GM10248 (cell line): ENCODE measurements around the gene GPHN.
A peak's percentile ranks its signal among the peaks of the same experiment; 100 is the strongest.

Experiments
- CTCF ChIA-PET: fragments of 300-600 bp; sonication (Branson Sonifier 250); formaldehyde crosslinking; extraction: SDS; loops from one replicate; lab custom pipeline; 2021; ENCODE audit warnings: antibody characterized with exemption; lab: Yijun Ruan, JAX
- POLR2A ChIA-PET: fragments of 350-650 bp; sonication (Branson Sonifier 250); formaldehyde crosslinking; extraction: SDS; loops from one replicate; lab custom pipeline; 2020; ENCODE audit warnings: antibody characterized with exemption; lab: Yijun Ruan, JAX
- DNase-seq: peaks from one replicate; pipeline ENCODE4 v3.0.0; 2012; ENCODE audit errors: extremely low spot score
- CTCF ChIP-seq: IDR thresholded peaks from 2 replicates; pipeline ENCODE4 v1.5.1; 2012; ENCODE audit warnings: mild to moderate bottlenecking, low read depth; ENCODE audit errors: extremely low read depth, missing control alignments, control extremely low read depth

Gene GPHN

DNA sequence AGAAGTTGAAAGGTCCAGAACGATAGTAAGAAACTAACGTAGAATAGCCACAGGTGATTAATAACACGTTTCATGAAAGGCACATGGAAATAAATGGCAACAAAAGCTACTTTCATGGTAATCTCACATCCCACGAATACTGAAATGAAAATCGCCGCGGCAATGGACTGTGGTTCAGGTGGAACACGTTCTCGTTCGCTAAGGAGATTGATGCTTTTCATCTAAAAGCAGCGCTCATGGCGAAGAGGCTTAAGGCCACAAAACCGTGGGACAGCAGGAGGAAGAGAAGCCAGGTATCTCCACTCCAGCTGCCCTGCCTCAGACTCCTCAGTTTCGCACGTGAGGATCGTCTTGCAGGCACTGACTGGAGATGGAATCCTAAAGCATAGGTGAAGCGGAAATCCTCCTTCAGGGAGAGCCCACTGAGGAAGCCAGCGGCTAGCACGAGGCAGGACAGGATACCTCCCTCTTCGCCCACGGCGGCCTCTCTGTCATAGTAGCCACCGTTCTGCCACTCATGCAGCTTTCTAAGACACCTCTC is 696 bp upstream of the GPHN start:
- POLR2A ChIA-PET: interaction anchor here (0.9 to 1.2 kb wide), 4 partner anchors 9 to 852 kb away, joined by 3 to 4 read pairs (median 4); partner anchors contain the start of gene ATP6V1D
- no peak for TF ChIP-seq CTCF
- DNase-seq: no peak

GRCh38 chr14:66508547-66508845 is 549 bp downstream of the GPHN start:
- no peak for DNase-seq
- CTCF ChIA-PET: interaction anchor here (1.5 to 3.2 kb wide), 3 partner anchors 10 to 851 kb away, joined by 4 to 22 read pairs (median 6); partner anchors contain the start of genes ATP6V1D and EIF2S1
- POLR2A ChIA-PET: interaction anchor here (0.6 to 1.2 kb wide), 4 partner anchors 10 to 851 kb away, joined by 3 to 5 read pairs (median 4); partner anchors contain the start of gene ATP6V1D
- TF ChIP-seq CTCF: no peak

More for the DNA sequence above, 696 bp upstream of the GPHN start:
- CTCF ChIA-PET: interaction anchor here (1.1 to 3.2 kb wide), 5 partner anchors 9 to 853 kb away, joined by 3 to 22 read pairs (median 6); partner anchors contain the start of genes ATP6V1D and EIF2S1

DNA sequence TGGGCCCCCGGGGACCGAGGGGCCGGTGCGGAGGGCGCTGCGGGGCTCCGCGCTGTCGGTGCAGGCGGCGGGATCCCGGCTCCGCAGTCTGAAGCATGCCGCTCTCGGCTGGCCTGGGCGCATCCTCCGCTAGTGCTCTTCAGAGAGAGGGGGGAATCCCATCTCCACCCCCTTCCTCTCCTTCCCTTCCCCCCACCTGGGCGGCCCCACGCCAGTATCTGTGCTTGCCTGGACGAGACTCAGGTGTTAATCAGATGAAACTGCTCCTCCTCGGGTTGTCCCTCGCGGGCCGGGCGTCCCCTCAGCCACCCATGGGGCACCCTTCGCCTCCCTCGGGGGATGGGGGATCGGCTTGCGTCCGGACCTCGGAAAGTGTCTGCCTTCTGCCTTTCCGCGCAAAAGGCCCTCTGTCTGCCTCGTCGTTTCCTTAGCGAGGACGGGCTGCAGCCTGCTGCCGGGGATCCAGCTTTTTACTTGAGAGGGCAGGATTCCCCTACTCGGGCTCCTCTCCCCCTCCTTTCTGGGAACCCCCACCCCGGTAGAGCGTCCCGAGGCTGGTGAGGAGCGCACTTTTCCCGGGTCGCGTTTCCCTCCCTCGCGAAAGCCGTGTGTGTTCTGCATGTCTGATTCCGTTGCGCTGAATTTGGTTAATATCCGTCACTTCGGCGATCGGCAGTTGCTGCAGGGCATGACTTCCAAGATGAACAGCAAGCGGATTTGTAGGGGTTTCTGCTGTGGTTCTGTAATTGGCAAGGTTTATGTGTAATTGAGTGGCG is 1.1 kb downstream of the GPHN start:
- peak; percentile 73 for DNase-seq
- ChIA-PET POLR2A (interaction anchor here (0.6 kb wide), 2 partner anchors 399 to 775 kb away, joined by 3 to 5 read pairs; no protein-coding TSS in a partner anchor), CTCF (interaction anchor here (3.2 kb wide), 1 partner anchor 11 kb away, joined by 22 read pairs; no protein-coding TSS in a partner anchor)
- no peak for TF ChIP-seq CTCF

DNA sequence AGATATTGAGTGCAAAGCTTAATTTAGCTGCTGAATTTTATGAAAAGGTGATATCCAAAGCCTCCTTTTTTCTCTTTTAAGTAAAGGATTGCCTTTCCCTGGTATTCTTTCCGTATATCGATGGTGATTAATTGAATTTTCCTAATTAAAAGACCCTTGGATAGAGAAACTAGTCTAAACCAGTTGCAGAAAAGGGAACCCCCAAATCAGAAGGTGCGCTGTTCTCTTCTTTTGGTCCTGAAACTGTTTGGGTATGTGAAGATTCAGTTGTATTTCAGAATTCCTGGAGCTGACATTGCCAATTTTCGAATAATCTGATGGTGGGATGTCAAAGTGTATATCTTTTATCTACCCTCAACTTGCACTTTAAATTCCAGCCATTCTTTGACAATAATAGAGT is 1.9 kb downstream of the GPHN start:
- ChIA-PET POLR2A (interaction anchor here (1.4 kb wide), 1 partner anchor 140 kb away, joined by 4 read pairs; no protein-coding TSS in a partner anchor), CTCF (no interaction called here)
- DNase-seq: no peak
- TF ChIP-seq CTCF: no peak

GRCh38 chr14:66511849-66512248 is 3.9 kb downstream of the GPHN start:
- ChIA-PET CTCF (interaction anchor here (0.7 to 1.2 kb wide), 3 partner anchors 15 to 848 kb away, joined by 3 read pairs; partner anchors contain the start of genes ATP6V1D and EIF2S1), POLR2A (no interaction called here)
- TF ChIP-seq CTCF: no peak
- DNase-seq: no peak

DNA sequence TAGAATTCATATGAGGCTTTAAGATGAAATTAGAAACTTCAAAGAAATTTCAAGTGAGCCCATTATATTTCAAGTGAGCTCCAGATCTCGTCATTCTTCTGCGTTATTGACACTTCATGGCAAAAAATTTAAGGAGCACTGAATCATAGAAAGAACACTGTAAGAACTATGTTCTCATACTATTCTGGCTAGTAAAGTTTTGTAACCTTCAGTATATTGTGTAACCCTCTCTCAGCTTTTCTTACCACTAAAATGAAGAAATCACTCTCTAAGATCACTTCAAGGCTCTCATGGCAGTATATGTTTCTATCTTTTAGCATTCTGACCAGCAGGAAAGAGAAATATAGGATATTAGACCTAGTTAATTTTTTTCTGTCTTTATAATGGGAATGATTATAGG is 6.3 kb downstream of the GPHN start:
- POLR2A ChIA-PET: no interaction called here

More for the DNA sequence above, 6.3 kb downstream of the GPHN start:
- DNase-seq: no peak
- TF ChIP-seq CTCF: no peak
- CTCF ChIA-PET: interaction anchor here (0.9 kb wide), 1 partner anchor 12 kb away, joined by 3 read pairs; no protein-coding TSS in a partner anchor
